NT2/D1 (cell line): ENCODE data around the gene GLI1.

ENCODE experiments used
- YY1 ChIP-seq: IDR thresholded peaks from 2 replicates; pipeline ENCODE4 v1.6.1; 2011; ENCODE audit not compliant: insufficient read length, insufficient read depth
- ZNF274 ChIP-seq: IDR thresholded peaks from 2 replicates; pipeline ENCODE4 v1.6.1; 2011; ENCODE audit warnings: mild to moderate bottlenecking, low read depth, low read length

- TF ChIP-seq YY1 (no peak), ZNF274 (no peak)
These were observed 23.9 kb downstream of the GLI1 start for GRCh38 chr12:57483466-57483865.
